GM18870 (cell line): ENCODE measurements around the gene FBXL20.

ENCODE experiments used
- ATAC-seq: cut with Tn5 transposase; IDR thresholded peaks from one replicate; pipeline ENCODE4 v1.9.1; 2021; ENCODE audit warnings: moderate library complexity; ENCODE audit not compliant: unreplicated experiment

FBXL20 gene

GRCh38 chr17:39229274-39229913 lies 172.0 kb downstream of the FBXL20 start:
- ATAC-seq = no peak

GRCh38 chr17:39227364-39227919 lies 174.0 kb downstream of the FBXL20 start:
- no peak for ATAC-seq

DNA sequence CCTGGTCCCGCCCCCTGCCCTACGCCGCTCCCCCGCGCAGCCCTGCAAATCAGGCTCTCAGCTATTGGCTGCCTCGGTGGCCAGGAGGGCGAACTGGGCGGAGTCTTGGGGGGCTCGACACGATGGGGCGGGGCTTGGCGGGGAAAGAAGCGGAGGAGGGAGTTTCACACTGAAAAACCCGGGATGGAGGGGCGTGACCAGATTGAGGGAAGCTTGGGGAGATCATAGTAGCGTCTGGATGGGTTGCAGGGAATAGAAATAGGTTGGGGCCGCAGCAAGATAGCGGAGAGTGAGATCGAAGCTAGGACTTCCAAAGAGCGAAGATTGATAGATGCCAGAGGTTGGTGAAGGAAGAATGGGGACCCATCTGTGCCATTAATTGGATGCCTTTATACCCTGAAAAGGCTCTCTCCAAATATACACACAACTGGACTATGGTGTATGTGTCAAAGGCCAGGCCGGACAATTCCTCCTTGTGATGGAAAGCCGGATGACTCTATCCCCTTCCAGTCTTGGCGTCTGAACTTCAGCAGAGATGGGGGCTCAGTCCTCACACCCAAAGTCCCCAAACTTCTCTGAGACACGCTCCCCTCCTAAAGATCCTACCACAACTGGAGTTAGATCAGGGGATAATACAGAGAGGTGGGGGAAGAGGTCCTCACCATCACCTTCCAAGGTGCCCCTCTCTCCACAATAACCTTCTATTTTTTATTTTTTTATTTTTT lies 175.3 kb downstream of the FBXL20 start:
- no peak for ATAC-seq

DNA sequence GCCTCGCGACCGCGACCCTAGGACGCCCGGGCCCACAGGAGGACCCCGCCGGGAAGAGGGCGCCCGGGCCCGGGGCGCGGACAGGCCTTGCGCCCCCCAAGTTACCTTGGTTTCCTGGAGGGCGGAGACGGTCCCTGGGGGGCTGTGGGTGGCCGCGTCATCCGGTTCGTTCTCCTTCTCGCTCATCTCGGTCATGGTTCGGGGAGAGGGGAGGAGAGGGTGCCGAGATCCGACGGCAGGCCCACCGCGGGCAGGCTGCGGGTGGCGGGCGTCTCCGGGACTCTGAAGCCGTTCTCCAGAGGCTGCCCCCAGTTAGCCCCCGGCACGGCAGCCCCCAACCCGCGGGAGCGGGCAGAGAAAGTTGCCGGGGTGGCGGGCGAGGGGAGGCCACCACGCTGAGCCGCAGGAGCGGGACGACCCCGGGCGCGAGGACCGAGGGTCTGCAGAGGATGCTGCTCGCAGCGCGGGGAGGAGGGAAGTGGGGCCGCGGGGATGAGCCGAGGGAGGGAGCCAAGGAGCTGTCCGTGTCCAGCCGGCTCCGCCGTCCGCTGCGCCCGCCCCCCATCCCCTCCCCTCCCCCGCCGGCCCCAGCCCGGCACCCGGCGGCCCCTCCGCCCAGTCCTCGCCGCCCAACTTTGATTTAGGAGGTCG lies 176.0 kb downstream of the FBXL20 start, which contains the start of gene STAC2:
Gene STAC2, minus strand, starts transcription at position 638 of the 651 bp plus-strand sequence. Its CDS starts 443 bp downstream, at position 195.
- no peak for ATAC-seq

DNA sequence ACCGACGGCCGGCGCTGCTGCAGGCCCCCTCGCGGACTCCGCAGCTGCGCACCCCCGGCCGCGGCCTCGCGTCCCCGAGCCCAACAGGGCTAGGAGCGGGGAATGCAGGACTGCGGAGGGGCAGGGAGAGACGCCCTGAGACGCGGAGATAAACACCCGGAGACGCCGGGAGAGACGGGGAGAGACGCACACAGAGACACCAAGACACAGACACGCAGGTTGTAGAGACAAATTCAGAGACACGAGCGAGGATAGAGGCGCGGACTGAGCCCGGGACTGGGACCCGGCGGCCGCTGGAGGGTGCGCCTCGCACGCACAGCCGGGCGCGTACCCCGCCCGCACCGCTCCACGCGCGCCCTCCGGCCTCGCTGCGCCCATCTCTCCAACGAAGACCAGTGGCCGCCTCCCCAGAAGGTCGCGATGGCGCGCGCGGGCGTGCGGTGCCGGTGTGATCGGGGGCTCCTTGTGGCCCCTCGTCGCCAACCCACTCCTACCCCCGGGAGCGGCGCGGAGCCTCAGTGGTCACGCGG lies 176.6 kb downstream of the FBXL20 start:
- no peak for ATAC-seq

DNA sequence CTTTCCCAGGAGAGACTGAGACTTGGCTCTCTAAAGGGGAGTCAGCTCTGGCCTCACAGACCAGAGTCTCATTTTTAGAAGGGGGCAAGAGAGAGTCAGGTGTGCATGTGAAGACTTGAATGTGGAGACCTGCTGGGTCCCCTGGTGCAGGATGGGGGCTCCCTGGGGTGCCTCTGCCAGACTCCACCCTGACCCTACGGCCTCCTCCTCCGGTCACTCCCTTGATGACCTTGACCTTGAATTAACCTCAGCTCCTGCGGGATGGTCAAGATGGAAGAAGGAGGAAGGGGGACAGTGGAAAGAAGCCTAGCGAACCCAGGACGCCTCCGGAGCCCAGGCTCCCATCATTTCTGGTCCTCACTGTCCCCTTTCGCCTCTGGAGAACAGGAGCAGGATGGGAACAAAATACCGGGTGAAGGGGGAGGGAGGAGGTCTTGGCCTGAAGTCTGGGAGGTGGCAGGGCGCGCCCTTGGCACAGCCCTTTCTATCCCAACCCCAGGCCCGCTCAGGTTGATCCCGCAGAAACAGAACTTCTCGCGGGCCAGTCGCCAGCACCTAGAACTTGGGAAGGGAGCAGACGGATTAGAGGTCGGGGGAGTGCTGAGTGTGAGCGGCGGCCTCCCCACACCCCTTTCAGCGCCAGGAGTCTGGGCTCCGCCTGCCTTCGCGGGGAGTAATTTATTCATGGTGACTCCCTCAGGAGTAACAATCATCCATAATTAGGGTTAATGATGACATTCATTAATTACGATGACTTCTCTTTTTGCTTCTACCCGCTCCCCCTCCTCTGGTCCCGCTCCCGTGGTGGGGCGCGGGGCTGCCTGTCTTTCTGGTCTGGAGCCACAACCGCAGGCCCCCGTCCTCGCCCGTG lies 177.3 kb downstream of the FBXL20 start:
- ATAC-seq = no peak

DNA sequence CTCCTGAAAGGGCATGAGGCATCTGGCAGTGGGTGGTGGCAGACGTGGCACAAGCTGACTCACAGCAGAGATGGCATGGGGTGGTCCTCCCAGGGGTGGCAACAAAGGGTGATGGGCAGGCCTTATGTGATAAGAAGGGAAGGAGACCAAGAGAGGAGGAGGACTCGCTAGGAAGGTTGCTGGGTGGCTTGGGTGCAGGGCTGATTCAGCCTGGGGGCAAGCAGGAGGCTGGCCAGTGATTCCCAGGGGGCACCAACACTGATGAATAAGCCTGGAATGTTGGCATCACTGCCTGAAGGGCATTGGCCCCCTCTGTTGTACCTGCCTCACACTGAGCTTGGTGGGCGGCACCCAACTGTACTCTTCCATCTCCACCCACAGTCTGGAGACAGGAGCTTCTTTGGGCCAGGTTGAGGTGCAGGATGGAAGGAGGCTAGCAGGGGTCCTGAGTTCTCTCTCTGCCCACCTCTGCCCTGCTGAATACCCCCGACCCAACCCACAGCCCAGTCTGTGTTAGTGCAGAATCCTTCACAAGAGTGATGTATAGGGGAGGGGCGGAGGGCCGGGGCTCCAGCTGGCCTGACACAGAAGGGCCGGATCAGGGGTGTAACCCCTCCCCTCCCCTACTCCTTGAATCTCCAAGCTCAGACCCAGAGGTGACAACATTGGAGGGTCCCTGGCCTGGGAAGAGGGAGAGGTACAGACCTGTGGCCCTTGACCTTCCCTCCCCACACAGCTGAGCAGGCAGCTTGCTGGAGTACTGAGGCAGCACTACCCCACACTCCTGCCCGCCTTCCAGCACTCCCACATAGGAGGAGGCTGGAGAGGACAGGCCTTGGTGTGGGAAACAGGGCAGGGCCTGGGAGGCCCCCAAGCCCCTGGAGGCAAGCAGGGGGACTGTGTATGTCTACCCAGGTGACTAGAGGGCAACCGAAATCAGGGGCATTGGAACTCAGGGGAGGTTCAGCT lies 178.3 kb downstream of the FBXL20 start:
- ATAC-seq = no peak

DNA sequence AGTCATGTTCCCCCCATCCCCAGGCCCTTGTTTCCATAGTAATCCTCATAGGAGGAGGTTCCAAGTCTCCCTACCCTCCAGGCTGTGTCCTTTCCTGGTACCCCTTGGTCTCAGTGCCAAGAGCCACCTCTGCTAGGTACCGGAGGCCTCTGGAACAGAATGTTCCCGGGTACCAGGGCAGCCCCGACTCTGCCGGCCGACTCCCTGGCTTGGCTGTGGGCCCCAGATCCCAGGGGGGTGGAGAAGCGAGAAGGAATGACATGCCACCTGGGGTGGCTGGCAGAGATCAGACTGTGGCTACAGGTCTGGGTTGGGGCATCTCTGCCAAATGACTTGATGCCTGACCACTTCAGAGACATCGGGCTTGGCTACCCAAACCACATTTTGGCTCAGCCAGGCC lies 179.3 kb downstream of the FBXL20 start:
- ATAC-seq = no peak

- ATAC-seq = no peak
Observed at GRCh38 chr17:39221572-39221971, 179.9 kb downstream of the FBXL20 start.

DNA sequence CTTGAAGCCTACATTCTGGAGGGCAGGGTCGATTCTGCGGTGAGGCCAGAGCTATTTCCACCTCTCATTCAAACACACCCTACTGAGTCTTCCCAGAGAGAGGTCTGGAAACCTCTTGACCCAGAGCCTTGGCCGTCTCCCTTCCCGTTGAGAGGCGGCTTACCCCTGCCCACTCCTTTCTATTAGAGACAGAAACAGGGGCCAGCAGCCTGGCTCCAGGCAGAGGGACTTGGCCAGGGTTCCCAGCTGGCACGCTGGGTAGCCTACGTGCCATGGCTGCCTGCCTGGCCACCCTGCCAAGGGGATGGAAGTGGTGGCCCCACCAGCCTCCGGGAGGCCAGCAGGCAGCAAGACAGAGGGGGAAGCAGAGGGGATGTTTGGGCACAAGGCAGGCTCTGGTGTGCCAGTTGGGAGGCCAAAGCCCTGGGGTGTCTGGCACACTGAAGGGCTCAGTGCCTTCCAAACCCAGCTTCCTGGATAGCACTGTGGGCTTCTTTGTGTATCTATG lies 181.7 kb downstream of the FBXL20 start:
- ATAC-seq = no peak

DNA sequence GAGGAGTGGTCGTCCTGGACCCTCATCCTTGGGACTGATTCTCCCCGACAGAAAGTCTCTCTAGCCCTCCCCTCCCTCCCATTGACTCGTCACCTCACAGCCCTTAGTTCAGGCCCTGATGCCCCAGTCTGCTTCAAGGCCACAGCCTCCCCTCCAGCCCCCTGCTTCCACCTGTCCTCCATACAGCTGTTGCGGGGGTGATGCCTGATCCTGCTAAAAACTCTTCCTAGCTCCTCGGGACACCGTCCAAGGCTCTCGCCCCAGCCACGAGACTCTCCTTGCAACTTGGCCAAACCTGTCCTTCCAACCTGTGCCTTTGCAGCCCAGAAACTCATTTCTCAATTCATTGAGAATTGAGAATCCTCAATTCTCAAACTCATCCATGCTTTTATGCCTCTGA lies 182.5 kb downstream of the FBXL20 start:
- no peak for ATAC-seq

DNA sequence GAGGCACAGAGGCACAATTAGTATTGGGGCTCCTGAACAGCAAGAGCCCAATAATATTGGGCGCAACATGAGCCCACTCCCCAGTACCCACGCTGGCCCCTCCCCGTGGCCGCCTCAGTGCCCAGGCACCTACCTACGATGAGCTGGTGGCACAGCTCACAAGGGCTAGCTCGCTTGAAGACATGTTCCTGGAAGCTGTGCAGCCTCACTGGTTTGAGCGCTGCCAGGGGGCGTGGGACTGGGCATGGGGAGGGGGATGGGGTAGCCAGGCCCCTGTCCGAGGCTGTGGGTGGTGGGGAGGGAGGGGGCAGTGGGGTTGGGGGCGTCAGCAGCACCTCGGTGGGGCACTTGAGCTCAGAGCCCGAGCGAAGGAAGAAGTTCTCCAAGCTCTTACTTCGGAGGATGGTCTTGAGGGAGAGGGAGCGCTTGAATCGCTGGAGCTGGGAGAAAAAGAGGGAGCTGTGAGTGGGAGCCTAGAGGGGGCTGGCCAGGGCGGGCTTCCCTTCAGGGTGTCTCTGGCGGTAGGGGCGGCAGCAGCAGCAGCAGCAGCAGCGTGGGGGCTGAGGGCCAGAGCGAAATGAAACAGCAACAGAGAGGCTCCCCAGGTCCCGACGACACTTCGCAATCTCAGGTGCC lies 183.6 kb downstream of the FBXL20 start:
- no peak for ATAC-seq

- no peak for ATAC-seq
Observed at GRCh38 chr17:39213852-39214251, 187.6 kb downstream of the FBXL20 start.

- ATAC-seq = no peak
Observed at GRCh38 chr17:39212841-39213480, 188.5 kb downstream of the FBXL20 start.

- ATAC-seq = no peak
Observed at GRCh38 chr17:39212195-39212810, 189.1 kb downstream of the FBXL20 start.

GRCh38 chr17:39210093-39210434 lies 191.4 kb downstream of the FBXL20 start:
- no peak for ATAC-seq

DNA sequence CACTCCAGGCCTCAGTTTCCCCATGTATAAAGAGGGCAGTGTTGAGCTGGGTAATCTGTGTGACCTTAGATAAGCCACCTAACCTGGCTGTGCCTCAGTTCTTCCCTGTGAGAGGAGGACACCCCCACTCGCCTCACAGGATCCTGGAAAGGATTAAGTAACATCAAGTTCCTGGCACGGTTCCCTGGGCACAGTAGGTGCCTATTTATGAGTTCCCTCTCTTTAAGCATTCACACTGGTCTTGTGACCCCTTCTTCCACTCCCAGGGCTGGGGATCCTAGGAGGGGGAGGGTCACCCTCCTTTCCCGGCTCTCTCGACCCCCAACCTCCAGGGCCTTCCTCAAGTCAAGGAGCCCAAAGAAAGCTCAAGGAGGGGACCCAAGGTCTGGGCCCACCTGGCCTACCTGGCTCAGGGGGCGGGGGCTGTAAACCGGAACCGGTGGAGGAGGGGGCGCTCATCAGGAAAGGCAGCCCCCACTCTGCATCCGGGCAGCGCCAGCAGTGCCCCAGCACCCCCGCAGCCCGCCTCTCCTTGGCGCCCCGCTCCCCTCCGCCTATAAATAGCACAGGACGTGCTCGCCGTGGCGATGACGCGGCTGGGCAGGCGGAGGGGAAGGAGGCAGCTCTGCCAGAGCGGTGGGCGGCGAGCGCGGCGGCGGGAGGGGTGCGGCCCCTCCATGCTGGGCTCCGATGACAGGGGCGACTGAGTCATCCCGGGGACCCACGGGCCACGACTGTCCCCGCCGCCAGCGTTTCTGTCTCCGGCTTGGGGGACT lies 191.9 kb downstream of the FBXL20 start:
- no peak for ATAC-seq
